Hematopoietic multipotent progenitor cell treated with erythropoietin and hydrocortisone succinate and interleukin-3 and kit ligand, for 4 days (in vitro differentiated cells): ENCODE data around the gene C19orf12.
"Not testable (repeated sequence)": the region's sequence is repeated elsewhere in the genome, so short reads cannot be mapped to it uniquely, and the experiment has no call there.

Source experiments
- DNase-seq: peaks from one replicate; pipeline ENCODE4 v3.0.0-alpha.2; 2015

C19orf12 gene

GRCh38 chr19:29727906-29728305 lies 12.8 kb upstream of the C19orf12 start:
- no peak for DNase-seq

GRCh38 chr19:29724746-29725145 lies 9.7 kb upstream of the C19orf12 start:
- DNase-seq, result no peak

GRCh38 chr19:29724102-29724641 lies 9.1 kb upstream of the C19orf12 start:
- peak; percentile 76 for DNase-seq

- DNase-seq, result no peak
These were observed 2.0 kb upstream of the C19orf12 start for GRCh38 chr19:29717051-29717450.

GRCh38 chr19:29715701-29716581 lies 880 bp upstream of the C19orf12 start:
- DNase-seq, result no peak

- peak; percentile 53 for DNase-seq
These were observed 599 bp downstream of the C19orf12 start for GRCh38 chr19:29714371-29714952.

- DNase-seq, result peak; percentile 43
These were observed 2.1 kb downstream of the C19orf12 start for GRCh38 chr19:29712744-29713516.

GRCh38 chr19:29711584-29712132 lies 3.4 kb downstream of the C19orf12 start:
- DNase-seq, result peak; percentile 24

GRCh38 chr19:29709440-29709798 lies 5.6 kb downstream of the C19orf12 start:
- DNase-seq, result not testable (repeated sequence)

GRCh38 chr19:29708554-29709439 lies 6.3 kb downstream of the C19orf12 start:
- DNase-seq, result no peak

- no peak for DNase-seq
These were observed 8.4 kb downstream of the C19orf12 start for GRCh38 chr19:29706635-29707034.

- DNase-seq, result no peak
These were observed 9.4 kb downstream of the C19orf12 start for GRCh38 chr19:29705706-29706105.

GRCh38 chr19:29704562-29705558 lies 10.2 kb downstream of the C19orf12 start:
- DNase-seq, result no peak

GRCh38 chr19:29702963-29703320 lies 12.1 kb downstream of the C19orf12 start:
- no peak for DNase-seq

- DNase-seq, result no peak
These were observed 12.7 kb downstream of the C19orf12 start for GRCh38 chr19:29702161-29702962.

- DNase-seq, result no peak
These were observed 14.6 kb downstream of the C19orf12 start for GRCh38 chr19:29700498-29700897.

- no peak for DNase-seq
These were observed 15.2 kb downstream of the C19orf12 start for GRCh38 chr19:29699861-29700260.

GRCh38 chr19:29697523-29698261 lies 17.4 kb downstream of the C19orf12 start:
- DNase-seq, result no peak

- DNase-seq, result no peak
These were observed 18.6 kb downstream of the C19orf12 start for GRCh38 chr19:29696565-29696846.
